HCT116 (cell line): ENCODE data around the gene ENOX1. TPM values are rescaled to one million over a fixed set of nuclear protein-coding genes. Genes with fewer than 3 reads are reported as not detected.

Experiments
- ATAC-seq: fragments of 200-7000 bp; cut with Tn5 transposase; 2 replicates; pipeline ENCODE4 v1.9.1; 2020; ENCODE audit warnings: mild to moderate bottlenecking, moderate library complexity
- BruUV-seq: library from RNA; stranded (reverse); fragments of 400-500 nt; replicated peaks from 2 replicates; lab custom pipeline; 2021; lab: Mats Ljungman, UMichigan
- CTCF ChIA-PET: fragments of 300-600 bp; sonication (Branson Sonifier 250); formaldehyde crosslinking; loops from one replicate; lab custom pipeline; 2021; ENCODE audit warnings: antibody characterized with exemption; lab: Charles Lee
- POLR2A ChIA-PET: fragments of 300-600, 350-600 bp; sonication (Branson Sonifier 250); formaldehyde crosslinking; loops from one replicate; lab custom pipeline; 2021; ENCODE audit warnings: antibody characterized with exemption; lab: Charles Lee
- RAD21 ChIA-PET, 2 experiments: fragments of 300-600 bp; sonication (Branson Sonifier 250); formaldehyde crosslinking; loops; one replicate each; lab custom pipeline; 2023; ENCODE audit warnings: low total read pairs in 2 of 2; ENCODE audit not compliant: uncharacterized antibody in 2 of 2, unreplicated experiment in 2 of 2, low non-redundant PET in 1 of 2; lab: Charles Lee
- DNase-seq: peaks from one replicate; pipeline ENCODE4 v3.0.0-alpha.2; 2010; ENCODE audit warnings: low read depth, low spot score
- H2AFZ ChIP-seq: fragments of 200-600 bp; shearing (Covaris generic), sonication (generic); 2 replicates; pipeline ENCODE4 v1.6.1; 2017; ENCODE audit warnings: low read depth, mixed run types, mixed read lengths, antibody characterized with exemption, low read length; ENCODE audit not compliant: poor library complexity, severe bottlenecking
- H3K27ac ChIP-seq: 2 replicates; pipeline ENCODE4 v1.5.1; 2012; ENCODE audit warnings: low read depth, low read length
- H3K27me3 ChIP-seq: fragments of 200-600 bp; sonication (generic); 2 replicates; pipeline ENCODE4 v1.6.1; 2016; ENCODE audit warnings: mixed run types, low read length, mixed read lengths; ENCODE audit not compliant: insufficient read depth
- H3K36me3 ChIP-seq, 2 experiments: fragments of 200-500 bp in 1 of 2; fragments of 200-600 bp in 1 of 2; sonication (Bioruptor generic) in 1 of 2; sonication (generic) in 1 of 2; 2 replicates each; pipeline versions ENCODE4 v1.5.1 to v1.6.1; 2014 to 2016; ENCODE audit warnings: low read length in 2 of 2, inconsistent platforms in 1 of 2, mixed read lengths in 1 of 2, mixed run types in 1 of 2; ENCODE audit not compliant: insufficient read depth in 2 of 2, control insufficient read depth in 1 of 2
- H3K4me1 ChIP-seq, 2 experiments: fragments of 200-600 bp in 1 of 2; sonication (generic) in 1 of 2; 2 replicates each; pipeline versions ENCODE4 v1.5.1 to v1.6.1; 2012 to 2017; ENCODE audit warnings: low read length in 2 of 2, inconsistent platforms in 1 of 2, mild to moderate bottlenecking in 1 of 2, mixed read lengths in 1 of 2, mixed run types in 1 of 2, moderate library complexity in 1 of 2; ENCODE audit not compliant: insufficient read depth in 2 of 2, control insufficient read depth in 1 of 2
- H3K4me2 ChIP-seq: fragments of 200-600 bp; sonication (generic); 2 replicates; pipeline ENCODE4 v1.6.1; 2017; ENCODE audit warnings: mixed run types, low read length, mixed read lengths
- H3K4me3 ChIP-seq, 2 experiments: fragments of 200-600 bp in 1 of 2; sonication (generic) in 1 of 2; replicated peaks in 1 of 2; 2 replicates each; pipeline ENCODE4 v1.5.1; 2011 to 2016; ENCODE audit warnings: low read length in 2 of 2, control low read depth in 1 of 2, low read depth in 1 of 2, mild to moderate bottlenecking in 1 of 2, mixed read lengths in 1 of 2, mixed run types in 1 of 2
- H3K79me2 ChIP-seq: fragments of 200-600 bp; sonication (generic); 2 replicates; pipeline ENCODE4 v1.6.1; 2017; ENCODE audit warnings: mild to moderate bottlenecking, mixed run types, low read length, moderate library complexity, mixed read lengths; ENCODE audit not compliant: insufficient read depth
- H3K9ac ChIP-seq: fragments of 200-600 bp; sonication (generic); 2 replicates; pipeline ENCODE4 v1.6.1; 2016; ENCODE audit warnings: low read length, mixed read lengths
- H3K9me2 ChIP-seq: fragments of 200-600 bp; sonication (generic), shearing (Covaris generic); 2 replicates; pipeline ENCODE4 v1.6.1; 2017; ENCODE audit warnings: mixed run types, mild to moderate bottlenecking, moderate library complexity; ENCODE audit not compliant: insufficient read depth
- H3K9me3 ChIP-seq, 2 experiments: fragments of 200-500 bp in 1 of 2; fragments of 200-600 bp in 1 of 2; sonication (Bioruptor generic) in 1 of 2; sonication (generic) in 1 of 2; 2 replicates each; pipeline ENCODE4 v1.6.1; 2014 to 2017; ENCODE audit warnings: low read length in 2 of 2, mixed read lengths in 2 of 2, inconsistent platforms in 1 of 2, low read depth in 1 of 2, mild to moderate bottlenecking in 1 of 2, mixed run types in 1 of 2, moderate library complexity in 1 of 2; ENCODE audit not compliant: control insufficient read depth in 1 of 2, insufficient read depth in 1 of 2
- H4K20me1 ChIP-seq: fragments of 200-600 bp; sonication (generic), shearing (Covaris generic); 2 replicates; pipeline ENCODE4 v1.6.1; 2017; ENCODE audit warnings: mixed run types, mild to moderate bottlenecking, moderate library complexity; ENCODE audit not compliant: insufficient read depth
- CBX3 ChIP-seq: IDR thresholded peaks from 2 replicates; pipeline ENCODE4 v1.6.1; 2012; ENCODE audit warnings: low read depth
- CEBPB ChIP-seq: IDR thresholded peaks from 2 replicates; pipeline ENCODE4 v1.6.1; 2012; ENCODE audit warnings: low read depth
- EGR1 ChIP-seq: IDR thresholded peaks from 2 replicates; pipeline ENCODE4 v1.6.1; 2012; ENCODE audit warnings: low read depth
- ELF1 ChIP-seq: IDR thresholded peaks from 2 replicates; pipeline ENCODE4 v1.6.1; 2012; ENCODE audit warnings: low read depth, borderline replicate concordance
- EZH2 ChIP-seq: fragments of 200-600 bp; sonication (generic); IDR thresholded peaks from 2 replicates; pipeline ENCODE4 v1.6.1; 2017; ENCODE audit warnings: antibody characterized with exemption, mixed run types
- EZH2phosphoT487 ChIP-seq: fragments of 200-600 bp; IDR thresholded peaks from 2 replicates; pipeline ENCODE4 v1.6.1; 2018; ENCODE audit warnings: antibody characterized with exemption, borderline replicate concordance
- FOSL1 ChIP-seq: IDR thresholded peaks from 2 replicates; pipeline ENCODE4 v1.6.1; 2012; ENCODE audit warnings: low read depth
- JUND ChIP-seq: IDR thresholded peaks from 2 replicates; pipeline ENCODE4 v1.6.1; 2012
- POLR2A ChIP-seq: IDR thresholded peaks from 2 replicates; pipeline ENCODE4 v1.7.0; 2011; ENCODE audit warnings: borderline replicate concordance; ENCODE audit not compliant: insufficient read depth, insufficient read length; ENCODE audit errors: extremely low read depth
- POLR2AphosphoS5 ChIP-seq: IDR thresholded peaks from 2 replicates; pipeline ENCODE4 v1.6.1; 2011; ENCODE audit warnings: mild to moderate bottlenecking, low read depth, low read length, moderate library complexity
- RAD21 ChIP-seq: IDR thresholded peaks from 2 replicates; pipeline ENCODE4 v1.6.1; 2012; ENCODE audit warnings: low read depth, mild to moderate bottlenecking
- SIN3A ChIP-seq: IDR thresholded peaks from 2 replicates; pipeline ENCODE4 v1.6.1; 2012; ENCODE audit warnings: low read depth
- SP1 ChIP-seq: IDR thresholded peaks from 2 replicates; pipeline ENCODE4 v1.6.1; 2012; ENCODE audit warnings: low read depth
- SRF ChIP-seq: IDR thresholded peaks from 2 replicates; pipeline ENCODE4 v1.6.1; 2012; ENCODE audit warnings: low read depth
- TCF7L2 ChIP-seq: IDR thresholded peaks from 2 replicates; pipeline ENCODE4 v1.7.0; 2011; ENCODE audit warnings: borderline replicate concordance, inconsistent platforms; ENCODE audit not compliant: insufficient read depth, insufficient read length; ENCODE audit errors: extremely low read depth
- YY1 ChIP-seq: IDR thresholded peaks from 2 replicates; pipeline ENCODE4 v1.6.1; 2011; ENCODE audit warnings: low read length, low read depth, moderate library complexity, mild to moderate bottlenecking; ENCODE audit not compliant: insufficient replicate concordance; ENCODE audit errors: extremely low read depth
- ZFX ChIP-seq: fragments of 450-650 bp; IDR thresholded peaks from 2 replicates; pipeline ENCODE4 v1.6.1; 2017
- ZNF274 ChIP-seq: fragments of 200-500 bp; sonication (Bioruptor generic); IDR thresholded peaks from 2 replicates; pipeline ENCODE4 v1.6.1; 2014; ENCODE audit warnings: mild to moderate bottlenecking, low read depth, low read length, inconsistent platforms
- intact Hi-C: fragments of 100-400 bp; cut with micrococcal nuclease; formaldehyde crosslinking; loops from 2 replicates; pipeline ENCODE4 v1.10.0; 2022
- total RNA-seq: library from RNA; stranded (reverse); gene quantifications from one replicate; pipeline ENCODE4 v1.2.1, GENCODE V29; 2021; ENCODE audit not compliant: unreplicated experiment
- TF ChIP-seq, protein P1 (sequence below): IDR thresholded peaks from 2 replicates; pipeline ENCODE4 v1.6.1; 2012
- TF ChIP-seq, protein P2 (sequence below): IDR thresholded peaks from 2 replicates; pipeline ENCODE4 v1.6.1; 2011; ENCODE audit warnings: mild to moderate bottlenecking, low read length, moderate library complexity; ENCODE audit not compliant: insufficient replicate concordance; ENCODE audit errors: extremely low read depth

ENOX1 gene
- total RNA-seq, 1 experiment from 2014 or later: 4.5 TPM

DNA sequence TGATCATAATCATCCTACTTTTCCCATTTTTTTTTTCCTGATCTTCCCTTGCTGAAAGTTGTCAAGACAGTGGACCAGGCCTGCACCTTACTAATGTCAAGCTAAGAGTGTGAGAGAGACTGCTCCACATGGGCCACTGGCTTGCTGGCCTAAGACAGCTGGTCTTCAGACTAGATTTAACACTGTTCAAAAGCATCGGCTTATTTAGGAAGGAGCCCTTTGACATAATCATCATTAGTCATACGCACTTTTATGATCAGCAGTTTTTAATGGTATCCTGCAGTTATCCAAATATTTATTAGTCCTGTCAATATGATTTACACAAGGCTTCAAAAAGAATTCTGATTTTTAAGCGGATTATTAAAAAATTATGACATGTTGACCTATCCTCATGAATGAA lies 492.8 kb downstream of the ENOX1 start:
- no peaks in the 10 kb centered on the region for H3K4me1 ChIP-seq
- CTCF ChIA-PET: no interaction called here
- H3K27ac ChIP-seq: no peak overlapping the region
- BruUV-seq: no TSS peak
- no peak overlapping the region for H3K4me2 ChIP-seq
- no peaks in the 10 kb centered on the region for H3K9me2 ChIP-seq
- no peaks in the 10 kb centered on the region for H3K9me3 ChIP-seq
- no peaks in the 10 kb centered on the region for H4K20me1 ChIP-seq
- DNase-seq (no peak), ATAC-seq (no peak)
- H3K27me3 ChIP-seq: no peaks in the 10 kb centered on the region
- POLR2A ChIA-PET: no interaction called here
- intact Hi-C loops: no loop called here
- TF ChIP-seq, protein P1, sequence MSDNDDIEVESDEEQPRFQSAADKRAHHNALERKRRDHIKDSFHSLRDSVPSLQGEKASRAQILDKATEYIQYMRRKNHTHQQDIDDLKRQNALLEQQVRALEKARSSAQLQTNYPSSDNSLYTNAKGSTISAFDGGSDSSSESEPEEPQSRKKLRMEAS: no peak
- TF ChIP-seq EGR1 (no peak), EZH2phosphoT487 (no peak), RAD21 (no peak), JUND (no peak), CEBPB (no peak), POLR2AphosphoS5 (no peak), SIN3A (no peak), SP1 (no peak), YY1 (no peak), EZH2 (no peak), TCF7L2 (no peak), CBX3 (no peak), FOSL1 (no peak), POLR2A (no peak), ELF1 (no peak), ZNF274 (no peak), ZFX (no peak), SRF (no peak)
- TF ChIP-seq, protein P2, sequence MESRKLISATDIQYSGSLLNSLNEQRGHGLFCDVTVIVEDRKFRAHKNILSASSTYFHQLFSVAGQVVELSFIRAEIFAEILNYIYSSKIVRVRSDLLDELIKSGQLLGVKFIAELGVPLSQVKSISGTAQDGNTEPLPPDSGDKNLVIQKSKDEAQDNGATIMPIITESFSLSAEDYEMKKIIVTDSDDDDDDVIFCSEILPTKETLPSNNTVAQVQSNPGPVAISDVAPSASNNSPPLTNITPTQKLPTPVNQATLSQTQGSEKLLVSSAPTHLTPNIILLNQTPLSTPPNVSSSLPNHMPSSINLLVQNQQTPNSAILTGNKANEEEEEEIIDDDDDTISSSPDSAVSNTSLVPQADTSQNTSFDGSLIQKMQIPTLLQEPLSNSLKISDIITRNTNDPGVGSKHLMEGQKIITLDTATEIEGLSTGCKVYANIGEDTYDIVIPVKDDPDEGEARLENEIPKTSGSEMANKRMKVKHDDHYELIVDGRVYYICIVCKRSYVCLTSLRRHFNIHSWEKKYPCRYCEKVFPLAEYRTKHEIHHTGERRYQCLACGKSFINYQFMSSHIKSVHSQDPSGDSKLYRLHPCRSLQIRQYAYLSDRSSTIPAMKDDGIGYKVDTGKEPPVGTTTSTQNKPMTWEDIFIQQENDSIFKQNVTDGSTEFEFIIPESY: no peak
- H3K4me3 ChIP-seq: no peak overlapping the region
- H2AFZ ChIP-seq: no peak overlapping the region
- no peaks in the 10 kb centered on the region for H3K36me3 ChIP-seq
- RAD21 ChIA-PET: no interaction called here
- no peaks in the 10 kb centered on the region for H3K79me2 ChIP-seq
- H3K9ac ChIP-seq: no peak overlapping the region
